ENCODE measurements around the gene DDN. TPM values are rescaled to one million over a fixed set of nuclear protein-coding genes. Genes with fewer than 3 reads are reported as not detected.

The DDN gene
- total RNA-seq, 1 donor from 2014 or later, result 0.12 TPM

DNA sequence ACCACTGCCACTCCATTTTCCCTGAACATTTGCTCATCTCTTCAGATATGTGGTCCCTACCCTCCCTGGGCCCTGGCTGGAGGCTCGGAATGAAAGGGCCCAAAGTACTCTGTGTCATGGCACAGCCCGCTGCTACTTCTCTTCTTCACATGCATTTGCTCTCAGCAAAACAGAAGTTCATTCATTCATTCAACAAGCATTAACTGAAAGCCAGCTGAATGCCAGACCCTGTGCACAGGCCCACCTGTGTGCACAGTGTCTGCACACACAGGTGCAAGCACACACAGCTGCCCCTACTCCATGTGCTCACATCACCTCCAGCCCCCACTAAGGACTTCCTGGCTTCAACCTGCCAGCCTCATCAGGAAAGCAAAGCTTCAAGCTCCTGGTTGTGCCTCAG lies 13.3 kb downstream of the DDN start:
- DNase-seq (ENCODE audit: extremely low read depth, low read depth, low spot score), result no peak

- DNase-seq (ENCODE audit: extremely low read depth, low read depth, low spot score), result no peak
These were observed 13.7 kb downstream of the DDN start for GRCh38 chr12:48985475-48985897.

DNA sequence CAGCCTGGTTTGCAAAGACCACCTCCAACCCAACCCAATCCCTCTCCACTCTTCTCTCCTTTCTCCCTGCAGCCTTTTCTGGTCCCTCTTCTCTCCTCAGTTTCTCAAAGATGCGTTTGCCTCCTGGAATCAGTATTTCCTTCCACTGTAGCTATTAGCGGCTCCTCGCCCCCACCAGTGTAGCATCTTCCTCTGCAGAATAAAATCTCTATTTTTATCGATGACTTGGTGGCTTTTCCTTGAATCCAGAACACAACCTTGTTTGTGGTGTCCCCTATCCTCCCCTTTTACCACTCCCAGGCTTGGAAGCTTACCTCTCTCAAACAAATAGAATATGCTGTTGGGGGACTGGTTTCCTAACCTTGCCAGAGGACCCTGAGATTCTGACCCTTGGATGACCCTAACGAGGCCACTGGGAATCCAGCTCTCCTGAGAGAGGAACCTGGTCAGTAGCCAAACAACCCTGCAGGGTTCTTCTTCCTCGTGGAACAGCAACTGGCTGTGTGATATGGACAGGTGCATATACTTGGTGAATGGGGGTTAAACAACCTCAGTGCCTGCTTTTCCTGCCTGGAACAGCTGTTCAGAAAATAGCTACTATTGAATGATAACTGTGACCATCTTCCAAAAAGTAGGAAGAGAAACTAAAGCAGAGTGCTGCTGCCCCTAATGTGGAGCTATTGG lies 16.6 kb downstream of the DDN start:
- DNase-seq (ENCODE audit: extremely low read depth, low read depth, low spot score), result no peak

DNA sequence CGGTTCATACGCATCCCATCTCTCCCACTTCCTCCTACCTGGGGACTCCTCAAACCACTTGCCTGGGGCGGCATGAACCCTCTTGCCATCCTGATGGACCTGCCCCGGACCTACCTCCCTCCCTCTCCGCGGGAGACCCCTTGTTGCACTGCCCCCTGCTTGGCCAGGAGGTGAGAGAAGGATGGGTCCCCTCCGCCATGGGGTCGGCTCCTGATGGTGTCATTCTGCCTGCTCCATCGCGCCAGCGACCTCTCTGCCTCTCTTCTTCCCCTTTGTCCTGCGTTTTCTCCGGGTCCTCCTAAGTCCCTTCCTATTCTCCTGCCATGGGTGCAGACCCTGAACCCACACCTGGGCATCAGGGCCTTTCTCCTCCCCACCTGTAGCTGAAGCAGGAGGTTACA lies 17.4 kb downstream of the DDN start:
- no peak for DNase-seq (ENCODE audit: extremely low read depth, low read depth, low spot score)

DNA sequence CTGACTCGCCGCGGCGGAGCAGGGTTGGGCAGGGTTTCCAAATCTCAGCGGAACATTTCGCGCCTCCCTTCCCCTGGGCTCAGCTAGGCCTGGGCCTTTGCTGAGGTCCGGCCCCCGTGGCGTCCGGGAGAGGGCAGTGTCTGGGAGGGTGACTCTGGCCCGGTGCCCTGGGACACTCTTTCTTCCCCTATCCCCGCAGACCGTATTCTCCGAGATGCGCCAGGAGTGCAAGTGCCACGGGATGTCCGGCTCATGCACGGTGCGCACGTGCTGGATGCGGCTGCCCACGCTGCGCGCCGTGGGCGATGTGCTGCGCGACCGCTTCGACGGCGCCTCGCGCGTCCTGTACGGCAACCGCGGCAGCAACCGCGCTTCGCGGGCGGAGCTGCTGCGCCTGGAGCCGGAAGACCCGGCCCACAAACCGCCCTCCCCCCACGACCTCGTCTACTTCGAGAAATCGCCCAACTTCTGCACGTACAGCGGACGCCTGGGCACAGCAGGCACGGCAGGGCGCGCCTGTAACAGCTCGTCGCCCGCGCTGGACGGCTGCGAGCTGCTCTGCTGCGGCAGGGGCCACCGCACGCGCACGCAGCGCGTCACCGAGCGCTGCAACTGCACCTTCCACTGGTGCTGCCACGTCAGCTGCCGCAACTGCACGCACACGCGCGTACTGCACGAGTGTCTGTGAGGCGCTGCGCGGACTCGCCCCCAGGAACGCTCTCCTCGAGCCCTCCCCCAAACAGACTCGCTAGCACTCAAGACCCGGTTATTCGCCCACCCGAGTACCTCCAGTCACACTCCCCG lies 18.0 kb downstream of the DDN start:
- DNase-seq (ENCODE audit: extremely low read depth, low read depth, low spot score), result no peak

- no peak for DNase-seq (ENCODE audit: extremely low read depth, low read depth, low spot score)
These were observed 18.7 kb downstream of the DDN start for GRCh38 chr12:48980389-48980952.

DNA sequence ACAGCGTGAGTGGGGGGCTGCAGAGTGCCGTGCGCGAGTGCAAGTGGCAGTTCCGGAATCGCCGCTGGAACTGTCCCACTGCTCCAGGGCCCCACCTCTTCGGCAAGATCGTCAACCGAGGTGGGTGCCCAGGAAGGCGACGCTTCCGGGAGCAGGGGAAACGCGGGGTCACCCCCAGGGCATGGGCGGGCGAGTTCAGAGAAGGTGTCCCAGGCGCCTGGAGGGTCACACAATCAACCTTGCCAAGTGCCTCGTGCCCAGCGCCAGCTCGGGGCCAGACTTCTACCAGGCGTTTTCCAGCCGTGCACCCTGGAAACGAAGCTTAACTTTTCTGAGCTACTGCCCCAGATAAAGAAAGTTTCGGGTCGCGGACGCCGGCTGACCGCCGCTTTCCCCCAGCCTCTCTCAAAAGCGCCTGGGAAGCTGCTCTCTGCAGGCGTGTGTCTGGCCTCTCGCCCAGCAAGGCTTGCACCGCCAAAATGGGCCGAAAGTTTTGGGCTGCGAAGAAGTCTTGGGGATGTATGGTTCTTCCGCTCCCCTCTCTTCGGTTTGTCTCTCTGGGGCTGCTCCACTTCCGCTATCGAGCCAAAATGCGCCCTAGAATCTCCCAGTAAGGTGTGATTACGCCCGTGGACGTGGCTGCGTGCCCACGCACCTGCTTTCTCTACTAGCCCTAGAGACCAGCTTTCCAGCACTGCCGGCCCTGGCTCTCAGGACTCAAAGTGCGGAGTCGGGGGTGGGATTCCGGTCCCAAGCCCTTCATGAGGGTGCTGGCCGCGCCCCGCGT lies 19.4 kb downstream of the DDN start:
- DNase-seq (ENCODE audit: extremely low read depth, low read depth, low spot score), result no peak

DNA sequence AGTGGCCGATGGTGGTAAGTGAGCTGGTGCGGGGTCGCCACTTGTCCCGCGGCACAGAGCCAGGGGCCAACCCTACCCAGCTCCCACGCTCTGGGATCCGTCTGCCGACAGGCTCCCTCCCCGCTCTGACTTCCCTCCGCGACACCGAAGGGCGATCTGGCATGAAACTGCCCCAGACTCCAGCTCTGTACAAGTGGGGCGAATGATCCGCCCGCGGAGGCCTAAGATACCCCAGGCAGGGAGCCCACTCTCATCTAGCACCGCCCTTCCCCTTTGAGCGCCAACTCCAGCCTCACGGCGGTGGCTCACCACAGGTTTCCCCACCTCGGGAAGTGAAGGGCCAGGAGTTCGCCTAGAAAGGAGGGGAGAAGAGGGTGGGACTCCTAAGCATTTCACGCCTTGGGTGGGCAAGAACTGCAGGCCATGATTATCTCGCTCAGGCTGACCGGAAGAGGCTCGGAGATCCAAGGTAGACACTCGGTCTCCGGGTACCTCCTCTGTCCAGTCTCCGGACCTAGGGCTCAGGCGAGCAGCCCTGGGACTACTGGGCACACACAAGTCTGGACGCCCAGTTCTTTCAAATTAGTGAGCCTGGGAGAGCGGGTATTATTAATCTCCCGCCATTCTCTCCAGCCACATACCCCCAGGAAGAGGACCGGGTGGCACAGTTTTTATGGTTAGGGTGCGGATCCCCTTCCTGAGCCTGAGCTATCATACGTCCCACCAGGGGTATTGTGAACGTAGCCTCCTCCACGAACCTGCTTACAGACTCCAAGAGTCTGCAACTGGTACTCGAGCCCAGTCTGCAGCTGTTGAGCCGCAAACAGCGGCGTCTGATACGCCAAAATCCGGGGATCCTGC lies 20.2 kb downstream of the DDN start:
- no peak for DNase-seq (ENCODE audit: extremely low read depth, low read depth, low spot score)

DNA sequence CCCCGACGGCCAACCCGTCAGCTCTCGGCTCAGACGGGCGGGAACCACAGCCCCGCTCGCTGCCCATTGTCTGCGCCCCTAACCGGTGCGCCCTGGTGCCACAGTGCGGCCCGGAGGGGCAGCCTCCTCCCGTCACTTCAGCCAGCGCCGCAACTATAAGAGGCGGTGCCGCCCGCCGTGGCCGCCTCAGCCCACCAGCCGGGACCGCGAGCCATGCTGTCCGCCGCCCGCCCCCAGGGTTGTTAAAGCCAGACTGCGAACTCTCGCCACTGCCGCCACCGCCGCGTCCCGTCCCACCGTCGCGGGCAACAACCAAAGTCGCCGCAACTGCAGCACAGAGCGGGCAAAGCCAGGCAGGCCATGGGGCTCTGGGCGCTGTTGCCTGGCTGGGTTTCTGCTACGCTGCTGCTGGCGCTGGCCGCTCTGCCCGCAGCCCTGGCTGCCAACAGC lies 20.9 kb downstream of the DDN start, which contains the start of gene WNT1:
WNT1 (plus strand) TSS at position 32 of the 450 bp plus-strand sequence; CDS start at position 361, 329 bp downstream.
- no peak for DNase-seq (ENCODE audit: extremely low read depth, low read depth, low spot score)

DNA sequence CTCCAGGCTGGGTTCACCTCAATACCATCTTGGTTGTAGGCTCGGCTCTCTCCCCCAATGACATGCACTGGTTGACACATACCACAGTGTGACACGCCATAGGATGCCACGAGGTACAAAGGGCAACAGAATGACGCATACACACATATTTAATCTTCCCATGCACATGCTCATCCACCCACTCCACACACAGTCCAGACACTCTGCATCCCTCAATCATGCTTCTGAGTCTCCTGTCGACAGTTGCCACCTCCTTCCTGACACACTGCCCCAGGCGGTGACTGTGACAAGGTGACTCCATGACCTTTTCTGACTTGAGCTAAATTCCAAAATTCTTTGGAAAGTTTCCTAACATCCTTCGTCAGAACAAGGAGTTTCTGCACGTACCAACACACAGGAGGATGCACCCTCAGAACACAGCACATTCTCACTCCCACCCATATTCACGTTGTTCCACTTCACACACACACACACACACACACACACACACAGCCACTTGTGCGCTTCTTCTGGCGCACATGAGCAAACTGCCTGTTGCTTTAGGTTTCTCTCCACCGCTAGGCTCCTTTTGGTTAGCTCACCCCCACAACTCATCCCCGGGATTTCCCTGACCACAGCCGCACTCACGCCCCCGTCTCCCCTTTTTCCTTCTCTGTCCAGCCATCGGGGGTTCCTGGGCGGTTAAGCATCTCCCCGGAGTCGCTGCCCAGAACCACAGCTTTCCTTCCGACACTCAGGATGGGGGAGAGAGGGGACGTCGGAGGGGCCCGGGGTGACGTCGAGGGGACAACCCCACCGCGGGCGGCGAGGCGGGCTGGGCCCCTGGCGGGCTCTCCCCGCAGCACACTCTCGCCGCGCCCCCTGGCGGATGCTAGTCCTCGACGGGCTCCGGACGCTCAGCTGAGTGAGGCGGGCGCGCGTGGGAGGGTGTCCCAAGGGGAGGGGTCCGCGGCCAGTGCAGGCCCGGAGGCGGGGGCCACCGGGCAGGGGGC lies 21.6 kb downstream of the DDN start:
- DNase-seq (ENCODE audit: extremely low read depth, low read depth, low spot score), result no peak

DNA sequence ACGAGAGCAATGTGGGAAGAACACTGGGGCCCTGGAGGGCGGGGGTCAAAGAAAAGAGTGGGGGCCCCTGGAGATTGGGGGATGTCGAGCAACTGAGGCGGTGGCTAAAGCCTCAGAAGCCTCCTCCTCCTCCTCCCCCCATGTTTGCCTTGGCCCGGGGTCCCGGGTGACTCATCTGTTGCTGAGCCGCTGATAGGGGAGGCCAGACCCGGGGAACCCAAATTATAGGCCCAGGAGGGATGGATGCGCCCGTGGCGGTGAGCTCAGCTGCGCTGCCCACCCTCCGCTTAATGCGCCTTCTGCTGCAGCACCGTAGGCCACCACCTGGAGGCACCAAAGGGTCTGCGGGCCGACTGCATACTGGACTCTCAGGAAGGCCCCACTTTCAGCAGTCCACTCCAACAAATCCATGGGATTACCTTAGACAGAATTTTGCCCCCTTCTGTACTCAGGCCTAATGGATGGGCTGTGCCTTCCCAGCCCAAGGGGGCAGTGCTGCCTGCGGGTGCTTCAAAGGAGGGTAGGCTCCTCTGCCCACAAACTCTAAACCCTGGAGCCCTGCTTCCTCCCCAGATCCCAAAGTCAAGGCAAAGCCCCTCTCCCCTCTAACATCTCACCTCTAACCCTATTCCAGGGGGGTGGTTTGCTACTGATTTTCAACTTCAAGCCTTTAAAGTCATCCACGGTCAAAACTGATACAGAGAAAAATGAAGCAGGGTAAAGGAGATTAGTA lies 25.1 kb downstream of the DDN start:
- DNase-seq (ENCODE audit: extremely low read depth, low read depth, low spot score), result no peak

DNA sequence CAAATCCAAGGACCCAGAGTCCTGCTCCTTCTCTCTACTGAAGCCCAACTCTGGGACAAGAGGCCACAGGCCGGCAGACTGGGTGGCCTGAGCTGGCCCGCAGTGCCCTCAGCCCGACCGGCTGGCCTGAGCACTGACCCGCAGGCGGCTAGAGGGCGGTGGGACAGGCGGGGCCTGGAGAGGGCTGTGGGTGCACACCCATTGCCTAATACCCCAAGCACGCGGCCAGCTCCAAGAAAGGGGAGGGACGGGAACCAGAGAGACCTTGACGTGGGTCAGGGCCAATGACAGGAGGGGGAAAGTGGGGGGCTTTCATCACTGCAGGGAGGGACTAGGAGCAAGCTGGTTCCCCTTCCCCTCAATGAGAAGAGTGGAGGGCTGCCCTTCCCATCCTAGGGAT lies 25.6 kb downstream of the DDN start:
- no peak for DNase-seq (ENCODE audit: extremely low read depth, low read depth, low spot score)

DNA sequence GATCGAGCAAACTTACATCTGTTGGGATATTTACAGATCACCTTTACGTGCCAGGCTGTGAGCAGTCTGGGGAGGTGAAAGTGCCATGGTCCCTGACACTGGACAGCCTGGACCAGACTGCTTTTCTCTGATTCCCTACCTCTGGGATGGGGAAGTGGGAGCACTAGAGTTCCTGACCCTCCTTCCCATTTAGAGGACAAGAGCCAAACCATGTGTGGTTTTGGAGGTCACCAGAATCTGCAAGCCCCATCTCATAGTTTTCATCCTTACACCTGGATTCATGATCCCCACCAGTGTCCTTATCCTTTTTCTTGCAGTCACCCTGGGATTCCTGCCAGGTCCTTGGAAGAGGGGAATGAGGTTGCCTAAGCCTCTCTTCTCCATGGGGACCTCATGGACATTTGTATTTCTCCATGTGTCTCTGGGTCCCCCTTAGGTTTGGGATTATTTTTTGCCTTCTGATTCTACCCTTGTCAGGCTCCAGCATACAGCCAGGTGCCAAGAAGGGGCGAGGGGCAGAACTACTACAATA lies 26.2 kb downstream of the DDN start:
- no peak for DNase-seq (ENCODE audit: extremely low read depth, low read depth, low spot score)

- DNase-seq (ENCODE audit: extremely low read depth, low read depth, low spot score), result no peak
These were observed 26.8 kb downstream of the DDN start for GRCh38 chr12:48972213-48972951.

GRCh38 chr12:48970702-48971334 lies 28.4 kb downstream of the DDN start:
- DNase-seq (ENCODE audit: extremely low read depth, low read depth, low spot score), result no peak

- no peak for DNase-seq (ENCODE audit: extremely low read depth, low read depth, low spot score)
These were observed 29.1 kb downstream of the DDN start for GRCh38 chr12:48969833-48970701.

All from glomerular endothelial cell (primary cell).